HG02763 (cell line): ENCODE measurements around the gene CMTM2.
A peak's percentile ranks its signal among the peaks of the same experiment; 100 is the strongest.
"Not testable (repeated sequence)": the region's sequence is repeated elsewhere in the genome, so short reads cannot be mapped to it uniquely, and the experiment has no call there.

Experiments
- ATAC-seq: cut with Tn5 transposase; IDR thresholded peaks from one replicate; pipeline ENCODE4 v1.9.1; 2021; ENCODE audit warnings: mild to moderate bottlenecking, moderate library complexity; ENCODE audit not compliant: unreplicated experiment

The CMTM2 gene

DNA sequence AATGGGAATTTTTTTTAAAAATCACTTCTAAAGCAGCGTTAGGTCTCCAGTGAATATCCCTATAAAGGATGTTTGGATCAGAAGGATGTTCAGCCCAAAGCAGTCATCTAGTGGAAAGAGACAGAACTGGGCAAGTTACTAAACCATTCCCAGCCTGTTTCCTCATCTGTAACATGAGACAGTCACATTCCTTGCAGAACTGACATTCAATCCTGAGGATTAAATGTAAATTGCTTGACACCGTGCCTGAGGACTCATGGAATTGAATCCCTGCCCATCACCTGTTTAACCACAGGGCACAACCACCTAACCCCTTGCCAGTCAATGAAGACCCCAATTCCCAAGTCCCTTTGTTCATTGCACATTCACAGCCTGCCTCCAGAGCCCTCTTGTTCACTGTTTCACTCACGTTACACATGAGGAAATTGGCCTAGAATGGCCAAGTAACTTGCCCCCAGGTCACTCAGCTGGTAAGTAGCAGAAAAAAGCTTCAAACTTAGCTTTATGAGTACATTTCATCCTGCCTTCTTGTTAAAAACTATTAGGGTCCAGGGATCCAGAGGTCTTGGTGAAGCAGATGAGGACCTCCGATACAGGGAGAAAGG, 1.4 kb downstream of the CMTM2 start:
- no peak for ATAC-seq

GRCh38 chr16:66581246-66581952, 2.1 kb downstream of the CMTM2 start:
- ATAC-seq = no peak

DNA sequence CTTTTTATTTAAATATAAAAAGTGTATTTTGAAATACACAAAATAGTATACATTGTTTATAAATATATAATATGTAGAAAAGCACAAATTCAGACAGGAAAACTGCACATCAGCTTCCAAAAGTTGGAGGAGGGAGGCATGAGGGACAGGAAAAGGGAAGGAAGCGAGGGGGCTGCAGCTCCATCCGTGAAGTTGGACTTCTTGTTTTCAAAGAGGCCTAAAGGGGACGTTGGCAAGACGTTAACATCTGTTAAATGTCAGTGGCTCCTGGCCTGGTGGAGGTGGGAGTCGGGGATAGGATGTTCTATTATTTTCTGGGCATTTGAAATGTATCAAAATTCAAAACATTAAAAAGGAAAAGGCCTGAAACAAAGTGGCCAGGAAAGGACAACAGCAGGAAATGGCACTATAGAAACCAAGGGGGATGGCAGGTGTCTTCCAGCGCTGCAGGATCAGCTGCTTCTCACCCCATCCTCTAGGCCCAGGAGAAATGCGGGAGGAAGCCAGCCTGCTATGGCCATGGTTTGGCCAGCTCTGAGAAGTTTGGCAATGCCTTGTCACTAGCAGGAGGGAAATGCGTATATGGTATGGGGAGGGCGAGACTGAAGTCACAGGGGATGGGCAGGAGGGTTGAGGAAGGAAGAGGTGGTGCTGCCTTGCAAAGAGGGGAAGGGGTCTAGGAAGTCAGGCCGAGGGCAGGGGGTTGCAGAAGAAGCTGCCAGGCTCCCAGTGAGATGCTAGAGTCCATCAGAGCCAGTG, 6.4 kb downstream of the CMTM2 start:
- no peak for ATAC-seq

DNA sequence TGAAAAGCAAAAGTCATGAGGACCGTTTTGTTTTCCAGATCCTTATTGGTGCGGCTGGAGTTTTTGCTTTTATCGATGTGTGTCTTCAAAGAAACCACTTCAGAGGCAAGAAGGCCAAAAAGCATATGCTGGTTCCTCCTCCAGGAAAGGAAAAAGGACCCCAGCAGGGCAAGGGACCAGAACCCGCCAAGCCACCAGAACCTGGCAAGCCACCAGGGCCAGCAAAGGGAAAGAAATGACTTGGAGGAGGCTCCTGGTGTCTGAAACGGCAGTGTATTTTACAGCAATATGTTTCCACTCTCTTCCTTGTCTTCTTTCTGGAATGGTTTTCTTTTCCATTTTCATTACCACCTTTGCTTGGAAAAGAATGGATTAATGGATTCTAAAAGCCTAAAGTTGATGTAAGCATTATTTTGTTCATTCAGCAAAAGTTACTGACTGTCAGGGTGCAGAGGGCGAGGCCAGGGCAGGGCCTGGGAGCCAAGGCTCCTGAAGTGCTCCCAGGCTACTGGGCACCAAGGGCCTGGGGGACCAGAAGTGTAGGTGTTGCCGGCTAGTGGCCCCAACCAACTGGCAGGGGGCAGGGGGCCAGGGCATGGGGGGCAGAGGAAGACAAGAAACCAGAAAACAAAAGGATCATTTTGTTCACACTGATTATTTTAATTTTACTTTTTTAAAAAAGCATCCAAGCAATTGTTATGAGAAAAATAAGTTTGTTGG, 8.8 kb downstream of the CMTM2 start:
- no peak for ATAC-seq

- peak; percentile 61 for ATAC-seq
Observed at GRCh38 chr16:66588981-66589713, 9.9 kb downstream of the CMTM2 start.

DNA sequence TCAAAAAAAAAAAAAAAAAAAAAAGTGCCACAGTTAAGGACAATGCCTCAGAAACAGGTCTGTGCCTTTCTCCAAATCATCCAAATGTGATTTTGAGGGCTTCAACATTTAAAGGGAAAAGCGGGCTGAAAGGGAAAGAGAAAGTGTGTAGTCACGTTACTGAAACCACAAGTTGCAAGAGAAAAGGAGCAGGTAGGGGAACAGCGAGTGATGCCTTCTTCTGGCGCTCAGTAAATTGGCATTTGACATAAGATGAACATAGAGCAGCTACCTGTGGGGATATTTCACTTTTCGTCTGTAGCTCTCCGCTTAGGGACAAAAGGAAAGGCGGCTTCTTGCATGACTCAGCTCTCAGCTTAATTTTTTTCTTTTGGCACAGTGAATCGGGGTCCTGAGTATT, 11.1 kb downstream of the CMTM2 start:
- no peak for ATAC-seq

GRCh38 chr16:66591018-66591417, 11.8 kb downstream of the CMTM2 start:
- ATAC-seq = no peak

- no peak for ATAC-seq
Observed at GRCh38 chr16:66592241-66592640, 13.0 kb downstream of the CMTM2 start.

GRCh38 chr16:66592814-66593213, 13.6 kb downstream of the CMTM2 start:
- ATAC-seq = no peak

DNA sequence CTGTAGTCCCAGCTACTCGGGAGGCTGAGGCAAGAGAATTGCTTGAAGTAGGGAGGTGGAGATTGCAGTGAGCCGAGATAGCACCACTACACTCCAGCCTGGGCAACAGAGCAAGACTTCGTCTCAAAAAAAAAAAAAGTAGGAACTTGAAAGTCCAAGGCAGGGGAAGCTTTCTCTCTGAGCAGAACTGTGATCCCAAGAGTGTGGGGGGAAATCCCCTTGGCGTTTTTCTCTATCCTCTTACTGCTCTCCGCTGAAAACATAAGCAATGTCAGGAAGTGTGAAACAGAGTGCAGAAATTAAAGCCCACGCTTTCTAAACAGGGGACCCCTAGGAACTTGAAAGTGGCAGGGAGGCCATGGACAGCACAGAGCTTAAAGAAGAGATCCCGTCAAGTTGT, 15.5 kb downstream of the CMTM2 start:
- ATAC-seq = no peak

DNA sequence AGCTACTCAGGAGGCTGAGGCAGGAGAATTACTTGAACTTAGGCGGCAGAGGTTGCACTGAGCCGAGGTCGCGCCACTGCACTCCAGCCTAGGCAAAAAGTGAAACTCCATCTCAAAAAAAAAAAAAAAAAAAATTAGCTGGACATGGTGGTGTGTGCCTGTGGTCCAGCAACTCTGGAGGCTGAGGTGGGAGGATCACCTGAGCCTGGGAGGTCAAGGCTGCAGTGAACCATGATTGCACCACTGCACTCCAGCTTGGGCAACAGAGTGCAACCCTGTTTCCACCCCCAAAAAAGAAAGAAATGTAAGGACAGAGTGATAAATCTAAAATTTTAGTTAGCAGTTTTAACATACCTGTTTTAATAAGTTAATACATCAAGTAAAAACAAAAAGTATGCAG, 17.3 kb downstream of the CMTM2 start:
- not testable (repeated sequence) for ATAC-seq

- ATAC-seq = no peak
Observed at GRCh38 chr16:66596986-66597848, 18.0 kb downstream of the CMTM2 start.

- ATAC-seq = no peak
Observed at GRCh38 chr16:66598111-66598510, 18.8 kb downstream of the CMTM2 start.

- no peak for ATAC-seq
Observed at GRCh38 chr16:66599726-66600125, 20.5 kb downstream of the CMTM2 start.

GRCh38 chr16:66600477-66600876, 21.2 kb downstream of the CMTM2 start:
- no peak for ATAC-seq

DNA sequence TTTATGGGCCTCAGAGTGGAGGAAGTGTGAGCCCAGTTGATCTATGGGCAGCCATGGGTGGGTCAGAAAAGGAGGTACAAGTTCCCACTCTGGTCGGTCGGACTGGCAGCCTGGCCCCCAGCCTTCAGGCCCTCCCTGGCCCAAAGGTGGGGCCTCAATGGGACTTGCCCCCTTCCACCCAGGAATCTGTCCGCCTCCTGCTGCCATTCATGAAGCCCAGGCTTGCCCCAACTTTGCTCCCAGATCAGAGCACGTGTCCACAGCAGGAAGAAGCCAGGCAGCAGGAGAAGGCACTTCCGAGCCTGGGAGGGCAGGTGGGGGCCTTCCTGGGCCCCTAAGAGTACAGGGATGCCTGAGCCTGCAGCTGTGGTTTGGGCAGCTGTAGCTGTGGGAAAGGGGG, 22.2 kb downstream of the CMTM2 start:
- ATAC-seq = no peak

DNA sequence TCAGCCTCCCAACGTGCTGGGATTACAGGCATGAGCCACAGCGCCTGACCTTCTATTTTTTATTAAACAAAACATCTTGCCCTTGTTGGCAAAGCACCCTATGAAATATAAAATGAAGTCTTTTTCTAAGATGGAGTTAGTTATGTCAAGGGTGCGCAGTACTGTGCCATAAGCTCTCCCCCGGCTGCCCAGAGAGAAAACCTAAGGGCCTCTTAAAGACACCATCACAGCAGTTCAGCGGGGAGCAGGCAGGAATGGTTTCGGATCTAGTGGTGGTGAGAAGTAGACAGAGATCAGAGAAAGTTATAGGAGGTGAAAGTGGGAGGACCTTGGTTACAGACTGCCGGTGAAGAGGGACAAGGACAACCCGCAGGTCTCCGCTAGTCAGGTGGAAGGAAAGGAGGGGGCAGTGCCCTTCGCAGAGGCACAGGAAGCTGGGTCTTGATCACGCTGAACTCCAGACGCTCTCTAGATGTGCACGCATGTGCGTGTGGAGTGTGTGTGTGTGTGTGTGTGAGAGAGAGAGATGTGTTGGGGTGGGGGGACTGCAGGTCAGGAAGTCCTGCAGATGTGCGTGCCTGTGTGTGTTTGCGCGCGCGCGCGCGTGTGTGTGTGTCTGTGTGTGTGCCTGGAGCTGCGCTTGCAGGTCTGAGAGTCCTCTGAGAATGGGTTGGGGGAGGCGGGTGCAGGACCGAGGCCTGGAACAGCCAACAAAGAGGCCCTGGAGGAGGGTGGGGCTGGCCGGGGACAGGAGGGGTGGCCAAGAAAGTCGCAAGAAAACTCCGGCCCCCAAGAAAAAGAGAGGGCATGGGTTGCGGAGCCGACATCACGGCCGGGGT, 24.5 kb downstream of the CMTM2 start:
- ATAC-seq = no peak

- no peak for ATAC-seq
Observed at GRCh38 chr16:66604376-66605176, 25.3 kb downstream of the CMTM2 start, which contains the start of gene CMTM3. CMTM3 (plus strand) TSS chr16:66604704; CDS start chr16:66604806, 102 bp downstream.
